GM19395 (cell line): Measurements from ENCODE around the gene CCDC160.
"Not testable (repeated sequence)": the region's sequence is repeated elsewhere in the genome, so short reads cannot be mapped to it uniquely, and the experiment has no call there.

Experiments used
- ATAC-seq: cut with Tn5 transposase; IDR thresholded peaks from one replicate; pipeline ENCODE4 v1.9.1; 2021; ENCODE audit warnings: mild to moderate bottlenecking, moderate library complexity; ENCODE audit not compliant: unreplicated experiment

CCDC160 gene

GRCh38 chrX:134236626-134237614 is at the start of gene CCDC160:
Gene CCDC160, plus strand, starts transcription at chrX:134237182. Its CDS starts 7,619 bp downstream, at chrX:134244801.
- peak; percentile 68 for ATAC-seq

- no peak for ATAC-seq
Observed at GRCh38 chrX:134191281-134191680, 45.7 kb upstream of the CCDC160 start.

DNA sequence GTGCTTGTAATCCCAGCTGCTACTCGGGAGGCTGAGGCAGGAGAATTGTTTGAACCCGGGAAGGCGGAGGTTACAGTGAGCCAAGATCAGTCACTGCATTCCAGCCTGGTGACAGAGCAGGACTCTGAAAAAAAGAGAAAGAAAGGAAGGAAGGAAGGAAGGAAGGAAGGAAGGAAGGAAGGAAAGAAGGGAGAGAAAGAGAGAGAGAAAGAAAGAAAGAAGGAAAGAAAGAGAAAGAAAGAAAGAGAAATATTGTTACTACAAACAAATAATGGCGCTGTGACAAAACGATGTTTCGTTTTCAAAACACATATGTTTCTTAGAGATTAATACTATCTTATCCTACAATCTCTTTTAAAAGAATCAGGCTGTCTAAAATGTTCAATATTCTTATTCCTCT is 42.1 kb upstream of the CCDC160 start:
- no peak for ATAC-seq

DNA sequence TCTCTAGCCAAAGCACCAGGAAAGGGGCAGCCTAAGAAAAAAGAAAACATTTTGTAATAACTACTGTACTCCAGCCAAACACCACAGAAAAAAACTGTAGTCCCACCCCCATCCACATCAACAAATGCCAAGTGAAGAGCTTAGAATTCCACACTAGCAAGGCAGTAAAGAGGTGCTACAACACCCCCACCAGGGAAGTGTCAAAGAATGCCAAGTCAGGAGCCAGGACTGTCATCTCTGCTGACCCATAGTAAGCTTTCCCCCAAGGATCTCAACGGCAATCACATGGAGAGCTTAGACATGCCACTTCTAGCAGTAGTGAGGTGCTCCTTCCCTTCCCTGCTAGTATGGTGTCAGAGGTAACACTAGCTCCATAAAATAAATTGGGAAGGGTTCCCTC is 34.4 kb upstream of the CCDC160 start:
- no peak for ATAC-seq

GRCh38 chrX:134206221-134206620 is 30.8 kb upstream of the CCDC160 start:
- no peak for ATAC-seq

DNA sequence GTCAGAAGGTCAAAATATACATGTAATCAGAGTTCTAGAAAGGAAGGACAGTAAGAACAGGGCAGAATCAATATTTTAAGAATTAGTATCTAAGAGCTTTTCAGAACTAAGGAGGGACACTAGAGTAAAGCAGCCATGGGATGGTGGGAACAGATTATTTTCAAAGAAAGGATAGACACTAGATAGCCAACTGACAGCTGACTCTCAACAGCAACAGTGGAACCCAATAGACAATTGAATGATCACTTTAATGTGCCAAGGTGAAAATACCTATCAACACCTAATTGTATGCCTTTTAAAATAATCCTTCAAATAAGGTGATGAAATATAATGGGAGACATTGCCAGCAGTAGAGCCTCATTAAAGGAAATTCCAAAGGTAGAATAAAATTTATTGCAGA is 26.5 kb upstream of the CCDC160 start:
- ATAC-seq: no peak

DNA sequence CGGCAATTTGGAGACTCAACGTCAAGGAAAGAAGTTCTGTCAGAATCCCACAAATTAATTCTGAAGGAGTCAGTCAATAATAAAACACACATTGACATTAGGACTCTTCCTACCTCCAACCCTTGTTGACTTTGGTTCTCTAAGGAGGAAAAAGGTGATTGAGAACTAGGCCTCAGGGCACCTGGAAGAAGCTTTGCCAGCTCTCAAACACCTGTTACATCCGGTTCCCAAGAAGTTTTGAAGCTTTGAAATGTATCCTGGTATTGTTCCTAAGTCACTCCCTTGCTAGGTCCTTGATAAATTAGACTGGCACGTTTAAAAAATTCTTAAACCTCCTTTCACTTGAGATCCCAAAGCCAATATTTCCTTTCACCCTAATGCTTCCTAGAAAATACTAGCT is 1.7 kb upstream of the CCDC160 start:
- no peak for ATAC-seq

DNA sequence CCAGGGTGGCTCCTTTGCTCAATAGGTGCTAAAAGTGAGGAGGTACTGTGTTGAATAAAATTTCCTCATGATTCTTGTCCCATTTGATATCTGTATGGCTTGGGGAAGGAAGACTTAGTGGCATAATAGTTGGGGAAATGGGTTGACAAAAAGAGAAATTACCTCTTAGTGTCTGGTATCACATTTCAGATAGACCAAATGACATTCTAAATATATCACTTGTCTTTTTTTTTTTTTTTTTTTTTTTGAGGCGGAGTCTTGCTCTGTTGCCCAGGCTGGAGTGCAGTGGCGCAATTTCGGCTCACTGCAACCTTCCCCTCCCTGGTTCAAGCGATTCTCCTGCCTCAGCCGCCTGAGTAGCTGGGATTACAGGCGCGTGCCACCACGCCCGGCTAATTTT is 1.2 kb downstream of the CCDC160 start:
- ATAC-seq: not testable (repeated sequence)

DNA sequence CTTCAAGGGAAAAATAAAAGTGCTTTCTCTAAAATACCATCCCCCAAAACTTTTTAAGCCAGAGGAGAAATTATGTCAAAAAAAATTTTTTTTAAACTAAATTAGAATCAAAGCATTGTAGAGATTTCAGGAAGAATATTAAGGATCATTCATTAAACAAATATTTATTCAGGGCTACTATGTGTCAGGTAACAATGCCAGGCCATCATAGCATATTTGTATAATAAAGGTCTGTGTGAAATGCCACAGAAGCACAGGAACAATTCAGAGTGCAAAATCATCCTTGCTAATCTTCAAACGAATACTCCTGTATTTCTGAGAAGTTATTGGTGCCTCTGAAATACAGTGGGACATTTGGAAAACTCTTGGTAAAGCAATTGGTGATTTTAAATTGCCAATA is 2.0 kb downstream of the CCDC160 start:
- no peak for ATAC-seq

GRCh38 chrX:134240209-134240608 is 3.2 kb downstream of the CCDC160 start:
- no peak for ATAC-seq

GRCh38 chrX:134241960-134242619 is 5.1 kb downstream of the CCDC160 start:
- no peak for ATAC-seq

DNA sequence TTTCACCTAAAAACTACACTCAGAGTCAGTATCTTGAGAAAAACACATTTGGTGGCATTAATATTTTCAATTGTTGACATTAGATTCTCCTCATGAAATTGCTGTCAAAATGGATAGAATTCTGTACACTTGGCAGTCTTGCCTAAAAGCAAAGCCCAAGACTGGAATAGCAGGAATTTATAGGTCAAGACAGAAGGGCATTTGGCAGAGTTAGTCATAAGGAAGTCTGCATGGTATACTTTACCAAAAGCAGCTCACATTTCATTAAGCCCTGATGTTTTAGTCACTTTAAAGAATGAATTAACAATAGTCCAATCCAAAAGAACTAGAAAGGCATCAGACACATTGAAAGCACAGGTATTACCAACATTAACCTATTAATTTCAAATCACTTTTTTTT is 7.1 kb downstream of the CCDC160 start:
- ATAC-seq: no peak

- no peak for ATAC-seq
Observed at GRCh38 chrX:134246282-134246681, 9.3 kb downstream of the CCDC160 start.

DNA sequence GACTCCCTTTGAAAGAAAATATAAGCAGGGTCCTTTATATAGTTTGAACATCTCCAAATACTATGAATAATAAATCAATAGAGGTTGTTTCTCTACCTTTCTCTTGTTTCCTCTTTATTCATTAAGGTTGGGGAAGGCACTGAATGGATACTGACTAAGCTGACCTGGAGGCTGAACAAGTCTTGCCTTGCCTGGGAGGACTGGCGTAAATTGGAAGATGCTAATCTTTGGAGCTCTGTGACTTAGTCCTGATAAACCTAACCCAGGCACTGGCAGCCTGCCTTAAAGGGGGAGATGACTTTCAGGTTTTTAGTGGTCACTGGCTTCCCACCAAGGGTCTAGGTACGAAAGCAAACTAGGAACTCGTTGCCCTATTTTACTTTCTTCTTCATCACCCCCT is 10.5 kb downstream of the CCDC160 start:
- ATAC-seq: no peak

DNA sequence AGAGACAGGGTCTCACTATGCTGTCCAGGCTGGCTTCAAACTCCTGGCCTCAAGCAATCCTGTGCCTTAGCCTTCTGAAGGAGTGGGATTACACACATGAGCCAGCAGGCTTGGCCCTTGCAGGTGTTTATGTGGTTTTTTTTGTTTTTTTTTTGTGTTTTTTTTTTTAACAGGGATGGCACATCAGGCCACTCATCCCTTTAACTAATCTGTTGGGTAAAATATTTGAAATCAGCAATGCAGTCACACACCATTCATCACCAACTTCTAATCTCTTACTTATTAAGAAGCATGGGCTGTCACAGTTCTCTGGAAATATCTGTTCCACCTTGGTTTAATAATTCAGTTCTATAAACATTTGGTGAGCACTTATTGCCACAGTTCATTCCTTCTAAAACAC is 12.3 kb downstream of the CCDC160 start:
- no peak for ATAC-seq

GRCh38 chrX:134251241-134251640 is 14.3 kb downstream of the CCDC160 start:
- no peak for ATAC-seq

DNA sequence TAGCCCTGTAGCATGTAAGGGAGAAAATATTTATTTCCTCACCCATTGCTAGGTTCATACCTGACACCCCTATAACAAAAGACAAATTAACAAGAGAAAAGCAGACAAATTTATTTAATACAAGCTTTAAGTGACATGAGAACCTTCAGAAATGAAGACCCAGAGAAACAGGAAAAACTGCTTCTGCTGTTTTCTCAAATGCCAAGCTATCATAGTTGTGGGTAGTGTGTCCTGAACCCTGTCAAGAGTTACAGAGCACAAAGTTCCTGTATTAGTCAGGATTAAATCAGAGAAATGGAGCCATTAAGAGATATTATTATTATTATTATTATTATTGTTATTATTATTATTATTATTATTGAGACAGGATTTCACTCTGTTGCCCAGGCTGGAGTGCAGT is 17.5 kb downstream of the CCDC160 start:
- ATAC-seq: no peak

DNA sequence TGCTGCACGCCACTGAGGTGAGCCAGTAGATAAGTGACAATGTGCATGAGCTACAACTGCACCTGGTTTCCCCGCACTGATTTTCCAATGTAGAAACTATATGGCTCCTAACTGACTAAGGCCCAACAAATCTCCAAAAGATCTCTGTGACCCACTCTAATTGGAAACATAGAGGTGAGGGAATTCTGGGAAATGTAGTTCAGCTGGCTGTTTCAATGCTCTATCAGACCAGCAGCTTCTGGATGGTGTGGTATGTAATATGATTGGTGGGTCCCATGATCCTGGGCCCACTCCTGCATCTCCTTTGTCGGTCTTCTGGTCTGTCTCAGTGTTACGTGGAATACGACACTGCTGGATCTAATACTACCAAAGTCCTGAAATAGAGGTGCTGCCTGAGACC is 18.6 kb downstream of the CCDC160 start:
- no peak for ATAC-seq

DNA sequence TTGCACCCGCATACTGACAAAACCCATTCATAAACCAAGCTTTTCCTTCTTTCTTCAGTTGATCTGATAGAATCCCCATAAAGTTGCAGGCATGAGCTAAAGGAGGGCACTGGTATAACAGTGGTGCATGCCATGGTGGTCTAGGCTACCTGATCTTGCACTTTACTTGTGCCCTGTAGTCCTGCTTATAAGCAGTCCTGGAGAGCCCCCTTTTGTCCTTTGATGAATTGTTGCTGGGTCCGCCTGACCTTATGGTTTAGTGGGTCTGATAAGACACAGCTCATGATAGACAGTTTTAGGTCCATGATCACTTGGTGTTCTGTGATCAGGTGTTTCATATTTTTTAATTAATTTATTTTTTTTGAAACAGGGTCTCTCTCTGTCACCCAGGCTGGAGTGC is 19.7 kb downstream of the CCDC160 start:
- ATAC-seq: no peak

- ATAC-seq: no peak
Observed at GRCh38 chrX:134258202-134258601, 21.2 kb downstream of the CCDC160 start.

- ATAC-seq: not testable (repeated sequence)
Observed at GRCh38 chrX:134285934-134286333, 49.0 kb downstream of the CCDC160 start.

DNA sequence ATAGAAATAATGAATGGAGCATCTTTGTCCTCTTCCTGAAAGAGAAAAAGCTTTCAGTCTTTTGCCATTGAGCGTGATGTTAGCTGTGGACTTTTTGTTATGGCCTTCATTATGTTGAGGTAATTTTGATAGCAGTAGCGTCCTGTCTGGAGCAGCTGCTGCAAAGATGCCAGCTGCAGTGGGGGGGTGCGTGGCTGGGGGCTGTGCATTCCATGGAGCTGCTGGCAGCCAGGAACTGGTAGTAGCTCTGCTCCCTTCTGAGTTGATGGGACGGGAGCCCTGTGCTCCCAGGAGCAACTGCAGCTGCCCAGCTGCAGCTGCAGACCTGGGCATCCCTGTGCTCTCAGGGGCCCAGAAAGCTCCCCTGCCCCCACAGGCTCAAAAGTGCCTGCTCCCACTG is 50.4 kb downstream of the CCDC160 start:
- no peak for ATAC-seq
